SH-SY5Y (cell line): ENCODE measurements around the gene DAB2.

Experiments
- GATA2 ChIP-seq: IDR thresholded peaks from 2 replicates; pipeline ENCODE4 v1.6.1; 2011; ENCODE audit warnings: mild to moderate bottlenecking, low read depth, low read length
- GATA3 ChIP-seq: IDR thresholded peaks from 2 replicates; pipeline ENCODE4 v1.6.1; 2011; ENCODE audit warnings: low read depth, mild to moderate bottlenecking, low read length, moderate library complexity

DNA sequence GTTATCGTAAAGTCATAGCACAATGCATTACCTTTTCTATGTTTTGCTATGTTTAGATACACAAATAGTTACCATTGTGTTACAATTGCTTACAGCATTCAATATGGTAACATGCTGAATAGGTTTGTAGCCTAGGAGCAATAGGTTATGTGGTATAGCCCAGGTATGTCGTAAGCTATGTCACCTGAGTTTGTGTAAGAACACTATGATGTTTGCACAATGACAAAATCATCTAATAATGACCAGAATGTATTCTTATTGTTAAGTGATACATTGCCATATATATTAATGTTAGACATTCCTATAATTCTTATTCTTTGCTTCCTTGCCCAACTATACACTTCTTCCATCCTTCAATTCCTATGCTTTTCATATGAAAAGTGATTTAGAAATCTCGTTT is 18.2 kb upstream of the DAB2 start:
- no peak for TF ChIP-seq GATA3
- TF ChIP-seq GATA2: no peak
